GM21529 (cell line): ENCODE results near the gene IGSF9.
A peak's percentile ranks its signal among the peaks of the same experiment; 100 is the strongest.
"Not testable (repeated sequence)": the region's sequence is repeated elsewhere in the genome, so short reads cannot be mapped to it uniquely, and the experiment has no call there.

ENCODE experiments used
- ATAC-seq: cut with Tn5 transposase; IDR thresholded peaks from one replicate; pipeline ENCODE4 v1.9.1; 2021; ENCODE audit not compliant: unreplicated experiment

IGSF9 gene

GRCh38 chr1:159921700-159922504 lies 23.5 kb downstream of the IGSF9 start:
- ATAC-seq: no peak

- peak; percentile 25 for ATAC-seq
Observed at GRCh38 chr1:159921251-159921650, 24.2 kb downstream of the IGSF9 start.

GRCh38 chr1:159920651-159921050 lies 24.8 kb downstream of the IGSF9 start:
- ATAC-seq: no peak

- no peak for ATAC-seq
Observed at GRCh38 chr1:159920202-159920601, 25.2 kb downstream of the IGSF9 start.

GRCh38 chr1:159919236-159919865 lies 26.1 kb downstream of the IGSF9 start:
- no peak for ATAC-seq

- no peak for ATAC-seq
Observed at GRCh38 chr1:159918352-159919200, 26.8 kb downstream of the IGSF9 start.

- ATAC-seq: no peak
Observed at GRCh38 chr1:159917533-159918351, 27.7 kb downstream of the IGSF9 start.

GRCh38 chr1:159916242-159917051 lies 29.0 kb downstream of the IGSF9 start:
- no peak for ATAC-seq

GRCh38 chr1:159915571-159916241 lies 29.7 kb downstream of the IGSF9 start:
- ATAC-seq: no peak

GRCh38 chr1:159914252-159915018 lies 31.0 kb downstream of the IGSF9 start:
- ATAC-seq: no peak

- ATAC-seq: no peak
Observed at GRCh38 chr1:159913451-159914192, 31.8 kb downstream of the IGSF9 start.

- no peak for ATAC-seq
Observed at GRCh38 chr1:159911326-159912070, 33.9 kb downstream of the IGSF9 start.

GRCh38 chr1:159908031-159908940 lies 37.1 kb downstream of the IGSF9 start:
- no peak for ATAC-seq

GRCh38 chr1:159906960-159907359 lies 38.5 kb downstream of the IGSF9 start:
- ATAC-seq: no peak

GRCh38 chr1:159904036-159904435 lies 41.4 kb downstream of the IGSF9 start:
- ATAC-seq: not testable (repeated sequence)

GRCh38 chr1:159902541-159902940 lies 42.9 kb downstream of the IGSF9 start:
- ATAC-seq: no peak
